GM13977 (cell line): ENCODE measurements around the gene FBXO7.

ENCODE experiments used
- DNase-seq: peaks from one replicate; pipeline ENCODE4 v3.0.0; 2012; ENCODE audit warnings: low spot score
- in situ Hi-C: fragments of 300-500 bp; cut with MboI; formaldehyde crosslinking; loops from one replicate; pipeline ENCODE4 v1.12.0; 2022; ENCODE audit warnings: low sequenced_read_pairs, low pct_unique_long_range_greater_than_20kb, mixed read lengths, inconsistent platforms; ENCODE audit not compliant: unreplicated experiment
- TF ChIP-seq, protein P1 (sequence below): IDR thresholded peaks from 2 replicates; pipeline ENCODE4 v1.5.1; 2012; ENCODE audit warnings: mild to moderate bottlenecking, control low read depth; ENCODE audit not compliant: insufficient read depth; ENCODE audit errors: extremely low read depth, missing control alignments

The FBXO7 gene

DNA sequence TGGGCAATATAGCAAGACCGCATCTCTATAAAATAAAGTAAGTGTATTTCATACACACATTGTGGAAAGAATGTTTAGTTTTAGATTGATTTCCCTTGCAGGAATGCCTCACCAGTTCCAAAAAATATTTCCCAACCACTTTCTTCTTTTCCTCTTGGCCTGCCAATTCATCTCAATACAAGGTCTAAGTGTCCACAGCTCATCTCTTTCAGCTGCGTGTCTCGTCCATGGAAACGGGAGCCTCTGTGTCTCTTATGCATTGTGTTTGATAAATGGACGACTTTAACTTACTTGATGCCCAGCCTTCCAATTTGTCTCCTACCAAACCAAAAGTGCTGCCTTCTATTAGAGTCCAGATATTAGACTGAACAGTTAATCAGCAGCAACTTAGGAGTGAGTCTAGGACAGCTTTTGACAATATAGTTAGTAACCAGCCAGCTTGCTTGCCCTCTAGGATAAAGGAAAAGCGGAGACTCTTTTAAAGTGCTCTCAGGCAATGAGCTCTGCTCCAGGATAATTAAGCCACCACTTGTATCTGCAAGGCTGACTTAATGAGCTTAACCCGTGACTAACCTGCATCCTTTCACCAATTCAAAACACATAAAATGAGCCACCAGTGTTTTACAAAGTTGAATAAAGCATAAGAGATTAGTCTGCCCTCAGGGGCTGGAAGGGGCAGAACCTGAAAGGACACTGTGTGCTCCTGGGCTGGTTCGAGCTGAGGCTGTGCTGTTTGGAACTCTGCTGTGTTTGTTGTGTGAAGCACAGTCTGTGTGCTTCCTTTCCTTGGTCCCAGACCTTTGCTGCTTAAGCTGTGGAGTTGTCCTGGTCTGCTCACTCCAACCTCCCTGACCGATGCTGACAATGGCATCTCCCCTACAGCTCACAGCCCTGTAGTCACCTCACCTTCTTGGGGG is 27.5 kb downstream of the FBXO7 start:
- in situ Hi-C loops = no loop called here
- DNase-seq = no peak
- TF ChIP-seq, protein P1, sequence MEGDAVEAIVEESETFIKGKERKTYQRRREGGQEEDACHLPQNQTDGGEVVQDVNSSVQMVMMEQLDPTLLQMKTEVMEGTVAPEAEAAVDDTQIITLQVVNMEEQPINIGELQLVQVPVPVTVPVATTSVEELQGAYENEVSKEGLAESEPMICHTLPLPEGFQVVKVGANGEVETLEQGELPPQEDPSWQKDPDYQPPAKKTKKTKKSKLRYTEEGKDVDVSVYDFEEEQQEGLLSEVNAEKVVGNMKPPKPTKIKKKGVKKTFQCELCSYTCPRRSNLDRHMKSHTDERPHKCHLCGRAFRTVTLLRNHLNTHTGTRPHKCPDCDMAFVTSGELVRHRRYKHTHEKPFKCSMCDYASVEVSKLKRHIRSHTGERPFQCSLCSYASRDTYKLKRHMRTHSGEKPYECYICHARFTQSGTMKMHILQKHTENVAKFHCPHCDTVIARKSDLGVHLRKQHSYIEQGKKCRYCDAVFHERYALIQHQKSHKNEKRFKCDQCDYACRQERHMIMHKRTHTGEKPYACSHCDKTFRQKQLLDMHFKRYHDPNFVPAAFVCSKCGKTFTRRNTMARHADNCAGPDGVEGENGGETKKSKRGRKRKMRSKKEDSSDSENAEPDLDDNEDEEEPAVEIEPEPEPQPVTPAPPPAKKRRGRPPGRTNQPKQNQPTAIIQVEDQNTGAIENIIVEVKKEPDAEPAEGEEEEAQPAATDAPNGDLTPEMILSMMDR = no peak

DNA sequence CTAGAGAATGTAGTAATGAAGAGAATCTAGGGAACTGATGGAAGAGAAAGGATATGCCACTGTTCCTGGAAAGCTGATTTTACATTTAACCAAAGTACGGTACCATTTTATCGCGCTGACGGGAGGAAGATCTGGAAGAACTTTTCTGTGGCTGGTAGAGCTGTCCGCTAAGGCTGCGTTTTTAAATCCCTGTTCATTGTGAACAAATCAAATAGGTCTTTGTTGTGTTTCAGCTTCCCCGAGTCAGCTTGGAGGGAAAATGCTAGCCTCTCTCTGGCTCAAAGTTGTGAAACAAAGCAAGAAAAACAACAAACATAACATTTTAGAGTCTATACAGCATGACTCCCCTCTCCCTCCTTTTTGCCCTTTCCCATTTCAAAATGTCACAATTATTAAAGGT is 34.4 kb downstream of the FBXO7 start:
- in situ Hi-C loops = no loop called here
- TF ChIP-seq, protein P1 = no peak
- no peak for DNase-seq

DNA sequence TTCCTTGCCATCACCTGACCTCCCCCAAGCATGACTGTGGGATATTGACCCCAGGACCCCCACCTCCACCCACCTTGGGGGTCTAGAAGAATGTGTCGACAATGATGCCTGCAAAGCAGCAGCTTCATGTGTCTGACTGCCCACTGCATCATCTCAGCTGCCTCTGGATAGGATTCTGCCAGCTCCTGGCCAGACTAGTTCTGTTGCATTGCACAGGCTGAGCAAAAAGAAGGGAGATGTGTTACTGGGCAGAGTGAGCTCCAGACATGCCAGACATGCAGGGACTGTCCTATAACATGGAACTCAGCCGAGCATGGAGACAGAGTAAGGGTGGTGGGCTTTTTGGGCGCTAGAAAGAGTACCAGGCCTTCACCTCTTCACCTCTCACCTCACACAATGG is 36.7 kb downstream of the FBXO7 start:
- TF ChIP-seq, protein P1 = no peak
- no peak for DNase-seq
- in situ Hi-C loops = no loop called here

DNA sequence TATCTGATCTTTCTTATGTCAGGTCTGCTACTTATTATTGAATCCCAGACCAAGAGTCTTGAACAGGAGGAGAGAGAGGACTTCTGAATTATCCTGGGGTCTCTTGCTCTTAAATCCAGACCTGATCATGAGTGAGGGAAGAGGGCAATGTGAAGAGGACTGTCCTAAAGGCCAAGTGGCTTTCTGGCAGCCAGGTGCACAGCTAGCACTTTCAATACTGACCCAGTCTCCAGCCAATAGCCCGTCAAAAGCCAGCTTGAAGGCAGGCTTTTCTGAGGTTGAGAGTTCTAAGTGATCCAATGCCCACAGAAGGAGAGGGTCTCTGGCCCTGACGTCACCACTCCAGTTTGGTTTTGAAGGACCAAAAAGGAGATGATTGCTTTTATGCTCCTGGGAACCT is 37.2 kb downstream of the FBXO7 start:
- no peak for DNase-seq
- TF ChIP-seq, protein P1 = no peak
- in situ Hi-C loops = no loop called here

GRCh38 chr22:32512267-32512982 is 37.8 kb downstream of the FBXO7 start:
- no peak for DNase-seq
- in situ Hi-C loops = no loop called here
- TF ChIP-seq, protein P1 = no peak

DNA sequence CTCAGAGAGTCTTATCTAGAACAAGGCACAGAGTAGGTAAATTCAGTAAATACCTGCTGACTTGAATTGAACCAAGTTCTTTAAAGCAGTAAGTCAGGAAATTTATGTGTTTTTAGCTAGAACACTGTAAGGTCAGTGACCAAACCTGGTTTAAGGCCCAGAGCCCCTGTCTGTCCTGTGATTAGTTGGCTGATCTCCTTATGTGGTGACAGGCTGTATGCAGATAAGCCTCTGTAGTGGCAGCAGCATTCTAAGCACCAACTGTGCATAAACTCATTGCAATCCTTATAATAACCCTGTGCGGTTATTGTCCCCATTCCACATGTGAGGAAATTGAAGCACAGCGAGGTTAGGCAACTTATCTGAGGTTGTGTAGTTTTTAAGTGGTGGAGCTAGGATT is 40.5 kb downstream of the FBXO7 start:
- in situ Hi-C loops = no loop called here
- TF ChIP-seq, protein P1 = no peak
- DNase-seq = no peak
